Measurements from ENCODE around the gene ACP4.
A peak's percentile ranks its signal among the peaks of the same experiment; 100 is the strongest.

ACP4 gene

DNA sequence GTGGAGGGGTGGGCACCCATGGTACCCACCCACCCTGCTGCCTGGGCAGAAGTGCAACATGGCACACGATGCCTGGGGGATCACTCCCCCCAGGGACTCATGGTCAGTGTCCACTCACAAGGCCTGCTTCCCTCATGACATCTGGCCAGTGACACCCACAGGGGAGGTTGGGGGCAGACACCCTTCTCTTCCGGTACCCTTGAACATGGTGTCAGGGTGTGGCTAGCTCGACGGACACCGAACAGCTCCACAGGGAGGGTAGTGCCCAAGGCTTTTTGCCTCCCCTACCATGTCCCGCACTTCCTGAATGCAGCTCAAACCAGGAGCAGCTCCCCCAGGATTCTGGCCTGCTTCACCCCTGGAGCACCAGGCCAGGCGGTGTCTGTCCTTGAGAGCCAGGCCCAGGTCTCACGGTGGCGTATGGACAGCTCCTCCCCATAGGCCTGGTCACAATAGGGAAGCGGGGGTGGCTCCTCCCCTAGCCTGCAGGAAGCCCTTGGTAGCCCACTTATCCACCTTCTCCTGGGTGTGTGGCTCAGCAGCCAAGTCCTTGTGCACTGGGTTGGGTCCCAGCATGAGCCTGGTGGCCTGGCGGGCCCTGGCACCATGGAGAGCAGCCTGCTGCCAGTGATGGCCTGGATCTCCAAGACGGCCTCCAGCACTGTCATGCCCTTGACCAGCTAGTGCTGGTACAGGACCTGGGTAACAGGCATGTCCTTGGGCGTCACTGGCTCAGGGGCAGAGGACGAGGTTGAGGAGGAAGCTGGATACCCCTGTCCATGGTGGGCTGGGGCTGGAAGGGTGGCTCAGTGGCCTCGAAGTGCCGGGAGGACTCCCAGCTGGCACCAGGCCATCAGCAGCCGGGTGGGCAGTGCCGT, 7.8 kb downstream of the ACP4 start:
- no peak for DNase-seq (ENCODE audit: low spot score)
- TF ChIP-seq, protein P1, sequence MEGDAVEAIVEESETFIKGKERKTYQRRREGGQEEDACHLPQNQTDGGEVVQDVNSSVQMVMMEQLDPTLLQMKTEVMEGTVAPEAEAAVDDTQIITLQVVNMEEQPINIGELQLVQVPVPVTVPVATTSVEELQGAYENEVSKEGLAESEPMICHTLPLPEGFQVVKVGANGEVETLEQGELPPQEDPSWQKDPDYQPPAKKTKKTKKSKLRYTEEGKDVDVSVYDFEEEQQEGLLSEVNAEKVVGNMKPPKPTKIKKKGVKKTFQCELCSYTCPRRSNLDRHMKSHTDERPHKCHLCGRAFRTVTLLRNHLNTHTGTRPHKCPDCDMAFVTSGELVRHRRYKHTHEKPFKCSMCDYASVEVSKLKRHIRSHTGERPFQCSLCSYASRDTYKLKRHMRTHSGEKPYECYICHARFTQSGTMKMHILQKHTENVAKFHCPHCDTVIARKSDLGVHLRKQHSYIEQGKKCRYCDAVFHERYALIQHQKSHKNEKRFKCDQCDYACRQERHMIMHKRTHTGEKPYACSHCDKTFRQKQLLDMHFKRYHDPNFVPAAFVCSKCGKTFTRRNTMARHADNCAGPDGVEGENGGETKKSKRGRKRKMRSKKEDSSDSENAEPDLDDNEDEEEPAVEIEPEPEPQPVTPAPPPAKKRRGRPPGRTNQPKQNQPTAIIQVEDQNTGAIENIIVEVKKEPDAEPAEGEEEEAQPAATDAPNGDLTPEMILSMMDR (IDR thresholded peaks at IDR 0.05; ENCODE audit: extremely low read depth, missing control alignments), result no peak

DNA sequence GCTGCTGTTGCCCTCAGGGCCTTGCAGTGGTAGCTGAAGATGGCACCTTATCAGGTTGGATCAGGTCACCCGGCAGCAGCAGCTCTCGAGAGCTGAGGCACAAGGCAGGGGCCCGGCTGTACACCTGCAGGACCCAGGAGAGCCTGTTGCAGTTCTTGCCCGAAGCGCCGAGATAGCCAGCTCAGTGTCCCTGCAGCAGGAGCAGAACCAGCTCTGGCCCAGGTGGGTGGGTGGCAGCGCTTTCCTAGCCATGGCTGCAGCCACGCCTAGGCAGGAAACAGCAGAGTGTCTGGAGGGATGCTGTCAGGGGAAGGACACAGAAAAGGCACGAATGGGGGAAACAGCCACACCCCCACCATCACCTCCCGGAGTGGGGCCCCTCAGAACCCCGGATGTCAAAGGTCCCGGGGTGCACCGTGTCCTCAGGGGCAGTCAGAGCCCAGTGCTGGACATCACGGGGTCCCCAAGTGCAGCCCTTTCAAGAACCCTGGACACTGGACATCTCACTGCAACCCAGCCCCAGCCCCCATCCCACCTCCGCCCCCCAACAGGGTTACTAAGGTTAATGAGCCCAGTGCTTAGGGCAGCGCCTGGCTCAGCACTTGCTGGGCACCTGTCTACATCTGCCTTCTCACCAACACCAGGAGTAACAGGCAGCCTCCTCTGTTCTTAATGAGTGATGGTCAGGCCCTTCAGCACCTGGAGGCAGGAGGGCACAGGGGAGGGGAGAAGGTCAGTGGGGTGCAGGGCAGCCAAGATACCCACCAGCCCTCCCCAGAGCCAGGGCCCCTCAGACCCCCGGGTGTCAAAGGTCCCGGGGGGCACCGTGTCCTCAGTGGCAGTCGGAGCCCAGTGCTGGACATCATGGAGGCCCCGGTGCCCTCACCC, 8.7 kb downstream of the ACP4 start:
- DNase-seq (ENCODE audit: low spot score), result no peak
- TF ChIP-seq, protein P1 (IDR thresholded peaks at IDR 0.05; ENCODE audit: extremely low read depth, missing control alignments), result no peak

DNA sequence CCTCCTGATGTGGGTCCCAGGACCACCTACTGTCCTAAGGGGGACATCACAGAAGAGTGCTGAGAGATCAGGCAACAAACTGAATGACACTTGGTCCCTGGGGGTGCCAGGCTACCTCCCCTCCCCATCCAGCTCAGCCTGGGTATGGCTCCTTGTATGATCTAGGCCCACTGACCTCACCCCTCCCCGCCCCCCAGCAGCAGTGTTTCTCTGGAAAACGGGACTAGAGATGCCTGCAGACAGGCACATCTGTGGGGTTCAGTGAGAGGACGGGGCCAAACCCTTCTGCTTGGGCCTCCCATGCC, 9.3 kb downstream of the ACP4 start:
- DNase-seq (ENCODE audit: low spot score), result no peak
- TF ChIP-seq, protein P1 (IDR thresholded peaks at IDR 0.05; ENCODE audit: extremely low read depth, missing control alignments), result no peak

DNA sequence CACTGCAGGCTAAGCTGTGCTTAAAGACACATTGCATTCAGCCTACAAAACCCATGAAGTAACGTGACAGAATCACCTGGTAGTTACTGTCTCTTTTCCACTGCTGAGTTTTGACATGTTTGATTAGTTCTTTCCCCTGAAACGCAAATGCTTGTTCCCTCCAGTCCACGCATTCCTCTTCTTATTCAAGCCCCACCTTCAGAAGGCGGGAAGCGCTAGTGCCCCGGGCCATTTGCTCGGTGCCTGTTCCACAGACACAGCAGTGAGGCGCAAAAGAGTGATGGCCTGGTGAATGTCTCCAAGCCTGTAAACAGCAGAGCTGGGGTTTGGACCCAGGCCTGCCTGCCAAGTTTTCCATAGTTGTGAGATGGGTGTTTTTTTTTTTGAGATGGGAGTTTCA, 10.9 kb downstream of the ACP4 start:
- DNase-seq (ENCODE audit: low spot score), result no peak
- TF ChIP-seq, protein P1 (IDR thresholded peaks at IDR 0.05; ENCODE audit: extremely low read depth, missing control alignments), result no peak

DNA sequence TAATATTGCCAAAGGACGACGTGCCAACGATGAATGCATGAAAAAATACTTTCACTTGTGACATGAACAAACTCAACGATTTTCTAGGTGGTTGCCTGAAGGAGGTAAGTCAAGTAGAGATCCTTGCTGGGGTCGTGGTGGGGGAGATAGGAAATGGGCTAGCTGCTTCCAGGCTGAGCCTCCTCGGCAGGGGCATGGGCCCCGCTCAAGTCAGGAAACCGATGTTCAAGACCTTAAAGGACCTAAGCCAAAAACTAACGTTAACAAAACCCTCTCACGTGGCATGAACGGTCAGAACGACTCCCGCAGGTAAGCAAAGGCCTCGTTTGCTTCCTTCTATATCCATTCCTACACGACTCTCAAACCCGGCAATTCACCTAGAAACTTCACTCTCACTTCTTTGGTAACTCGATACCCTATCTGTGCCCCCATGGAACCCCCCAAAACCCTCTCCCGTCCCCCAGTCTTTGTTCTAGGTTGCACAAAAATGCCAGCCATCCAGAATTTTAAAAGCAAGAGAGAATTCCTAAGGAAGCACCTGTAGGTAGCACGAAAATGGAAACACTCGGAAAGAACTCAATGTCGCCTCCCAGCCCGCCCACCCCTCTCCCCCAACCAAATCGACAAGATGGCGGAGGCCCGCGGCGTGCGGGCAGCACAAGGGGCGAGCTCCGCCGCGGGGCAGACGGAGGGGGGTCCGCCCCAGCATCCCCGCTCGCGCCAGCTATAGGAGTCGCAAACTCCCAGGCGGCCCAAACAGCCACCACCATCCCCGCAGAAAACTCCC, 13.6 kb downstream of the ACP4 start:
- no peak for DNase-seq (ENCODE audit: low spot score)
- TF ChIP-seq, protein P1 (IDR thresholded peaks at IDR 0.05; ENCODE audit: extremely low read depth, missing control alignments), result no peak

DNA sequence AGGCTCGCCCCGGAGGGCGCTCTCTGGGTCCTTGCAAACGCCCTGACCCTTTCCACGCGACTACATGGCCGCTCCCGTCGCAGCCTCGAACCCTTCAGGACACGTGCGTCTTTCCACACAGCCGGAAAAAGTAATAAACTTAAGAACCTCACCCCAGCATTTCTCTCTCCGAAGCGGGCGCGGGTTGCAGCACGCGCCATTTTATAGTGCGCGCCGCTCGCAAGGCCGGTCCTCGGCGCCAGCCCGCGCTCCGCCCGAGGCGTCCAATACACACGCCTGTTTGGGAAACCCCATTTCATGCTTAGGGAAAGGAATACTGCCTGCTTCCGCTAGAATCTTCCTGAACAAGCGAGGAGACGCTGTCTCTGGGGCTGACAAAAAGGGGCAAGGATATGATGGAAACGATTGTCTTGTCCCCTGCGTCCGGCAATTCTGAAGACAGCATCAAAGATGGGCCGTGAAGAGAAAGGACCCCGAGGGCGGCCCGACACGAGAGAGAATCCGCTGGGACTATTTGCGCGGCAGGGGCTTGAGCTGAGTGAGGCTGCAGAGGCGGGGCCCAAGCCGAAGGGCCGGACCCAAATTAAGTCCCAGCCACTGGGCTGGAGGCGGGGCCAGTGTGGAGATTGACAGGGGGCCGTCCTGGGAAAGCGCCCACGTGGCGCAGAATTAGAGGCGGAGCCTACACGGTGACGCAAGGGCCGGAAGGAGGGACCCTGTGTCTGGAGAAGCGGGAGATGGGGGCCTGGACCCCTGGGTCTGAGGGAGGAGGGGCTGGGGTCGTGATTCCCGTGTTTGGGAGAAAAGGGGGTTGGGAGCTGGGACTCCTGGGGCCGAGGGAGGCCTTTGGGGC, 14.4 kb downstream of the ACP4 start:
- TF ChIP-seq, protein P1 (IDR thresholded peaks at IDR 0.05; ENCODE audit: extremely low read depth, missing control alignments), result no peak
- DNase-seq (ENCODE audit: low spot score), result peak; percentile 96
